H9 (cell line): Measurements from ENCODE around the gene CPNE7. TPM values are rescaled to one million over a fixed set of nuclear protein-coding genes. Genes with fewer than 3 reads are reported as not detected.

ENCODE experiments used
- DNase-seq: peaks from one replicate; pipeline ENCODE4 v3.0.0-alpha.2; 2017
- H2AFZ ChIP-seq: one replicate; pipeline ENCODE4 v1.6.1; 2013; ENCODE audit warnings: mild to moderate bottlenecking, low read length, control low read depth, moderate library complexity
- H2AK5ac ChIP-seq: 2 replicates; pipeline ENCODE4 v1.6.1; 2013; ENCODE audit warnings: low read length, control low read depth, mixed read lengths; ENCODE audit not compliant: insufficient read length
- H2BK120ac ChIP-seq: one replicate; pipeline ENCODE4 v1.6.1; 2013; ENCODE audit warnings: low read depth, mild to moderate bottlenecking, low read length, control low read depth, inconsistent platforms; ENCODE audit not compliant: poor library complexity, severe bottlenecking
- H2BK12ac ChIP-seq: 2 replicates; pipeline ENCODE4 v1.6.1; 2013; ENCODE audit warnings: low read length, control low read depth, mixed read lengths, low read depth; ENCODE audit not compliant: insufficient read length
- H2BK15ac ChIP-seq: 2 replicates; pipeline ENCODE4 v1.6.1; 2013; ENCODE audit warnings: low read depth, low read length, control low read depth
- H2BK20ac ChIP-seq: one replicate; pipeline ENCODE4 v1.6.1; 2013; ENCODE audit warnings: low read depth, mild to moderate bottlenecking, low read length, control low read depth, inconsistent platforms; ENCODE audit not compliant: poor library complexity, severe bottlenecking
- H2BK5ac ChIP-seq: 2 replicates; pipeline ENCODE4 v1.6.1; 2013; ENCODE audit warnings: low read length, control low read depth, mixed read lengths; ENCODE audit not compliant: insufficient read length
- H3K14ac ChIP-seq: 2 replicates; pipeline ENCODE4 v1.6.1; 2013; ENCODE audit warnings: low read length, control low read depth; ENCODE audit not compliant: insufficient read depth
- H3K18ac ChIP-seq: 2 replicates; pipeline ENCODE4 v1.6.1; 2013; ENCODE audit warnings: low read depth, mild to moderate bottlenecking, mixed read lengths, low read length, control low read depth; ENCODE audit not compliant: insufficient read length
- H3K23ac ChIP-seq: 2 replicates; pipeline ENCODE4 v1.6.1; 2013; ENCODE audit warnings: low read length, control low read depth, mixed read lengths, low read depth; ENCODE audit not compliant: insufficient read length
- H3K23me2 ChIP-seq: 2 replicates; pipeline ENCODE4 v1.6.1; 2013; ENCODE audit warnings: low read depth, mild to moderate bottlenecking, mixed read lengths, low read length, control low read depth; ENCODE audit not compliant: insufficient read length, poor library complexity, severe bottlenecking
- H3K27ac ChIP-seq: 2 replicates; pipeline ENCODE4 v1.5.1; 2013; ENCODE audit warnings: low read length, control low read depth, mixed read lengths, low read depth; ENCODE audit not compliant: insufficient read length
- H3K27me3 ChIP-seq: 2 replicates; pipeline ENCODE4 v1.6.1; 2013; ENCODE audit warnings: low read length, control low read depth, inconsistent platforms; ENCODE audit not compliant: insufficient read depth
- H3K4ac ChIP-seq: 2 replicates; pipeline ENCODE4 v1.6.1; 2013; ENCODE audit warnings: low read depth, mild to moderate bottlenecking, control low read depth, inconsistent platforms, low read length, moderate library complexity
- H3K4me1 ChIP-seq: 2 replicates; pipeline ENCODE4 v1.6.1; 2013; ENCODE audit warnings: low read length, control low read depth, inconsistent platforms; ENCODE audit not compliant: insufficient read depth
- H3K4me2 ChIP-seq: 2 replicates; pipeline ENCODE4 v1.6.1; 2013; ENCODE audit warnings: low read length, control low read depth, mixed read lengths; ENCODE audit not compliant: insufficient read length, insufficient read depth
- H3K56ac ChIP-seq: 2 replicates; pipeline ENCODE4 v1.6.1; 2013; ENCODE audit warnings: low read depth, mild to moderate bottlenecking, mixed read lengths, low read length, control low read depth; ENCODE audit not compliant: insufficient read length
- H3K79me1 ChIP-seq: 2 replicates; pipeline ENCODE4 v1.6.1; 2013; ENCODE audit warnings: low read depth, mild to moderate bottlenecking, moderate library complexity, low read length, control low read depth, inconsistent platforms; ENCODE audit not compliant: insufficient read depth, poor library complexity, severe bottlenecking
- H3K79me2 ChIP-seq: 2 replicates; pipeline ENCODE4 v1.6.1; 2013; ENCODE audit warnings: low read length, control low read depth, inconsistent platforms; ENCODE audit not compliant: insufficient read depth
- H3K9ac ChIP-seq: 2 replicates; pipeline ENCODE4 v1.6.1; 2013; ENCODE audit warnings: low read length, control low read depth, mixed read lengths; ENCODE audit not compliant: insufficient read length; ENCODE audit errors: extremely low read depth
- H3K9me3 ChIP-seq: one replicate; pipeline ENCODE4 v1.6.1; 2013; ENCODE audit warnings: low read depth, low read length, inconsistent platforms; ENCODE audit not compliant: control insufficient read depth
- H3T11ph ChIP-seq: one replicate; pipeline ENCODE4 v1.6.1; 2013; ENCODE audit warnings: mild to moderate bottlenecking, low read length, control low read depth, inconsistent platforms
- H4K20me1 ChIP-seq: one replicate; pipeline ENCODE4 v1.6.1; 2013; ENCODE audit not compliant: control insufficient read depth, insufficient read length, insufficient read depth
- H4K5ac ChIP-seq: 2 replicates; pipeline ENCODE4 v1.6.1; 2013; ENCODE audit warnings: low read depth, mild to moderate bottlenecking, mixed read lengths, low read length, control low read depth; ENCODE audit not compliant: insufficient read length
- H4K8ac ChIP-seq: replicated peaks from 2 replicates; pipeline ENCODE4 v1.6.1; 2013; ENCODE audit warnings: low read length, control low read depth, mixed read lengths, low read depth; ENCODE audit not compliant: insufficient read length
- H4K91ac ChIP-seq: 2 replicates; pipeline ENCODE4 v1.6.1; 2013; ENCODE audit warnings: low read depth, mild to moderate bottlenecking, moderate library complexity, mixed read lengths, low read length, control low read depth; ENCODE audit not compliant: insufficient read length
- H3K27ac Mint-ChIP-seq, 3 experiments: 2 replicates in 2 of 3; 3 replicates in 1 of 3; pipeline ENCODE4 v1.8.0; 2020 to 2021; ENCODE audit warnings: mixed read lengths in 3 of 3, mild to moderate bottlenecking in 1 of 3, moderate library complexity in 1 of 3
- H3K27me3 Mint-ChIP-seq: 2 replicates; pipeline ENCODE4 v1.8.0; 2021; ENCODE audit warnings: low read depth, mild to moderate bottlenecking, moderate library complexity, mixed read lengths
- H3K36me3 Mint-ChIP-seq, 3 experiments: 2 replicates in 2 of 3; 3 replicates in 1 of 3; pipeline ENCODE4 v1.8.0; 2020 to 2021; ENCODE audit warnings: low read depth in 3 of 3, mixed read lengths in 3 of 3; ENCODE audit not compliant: insufficient read depth in 1 of 3
- H3K4me1 Mint-ChIP-seq, 2 experiments: 2 replicates each; pipeline ENCODE4 v1.8.0; 2020; ENCODE audit warnings: mixed read lengths in 2 of 2
- H3K4me3 Mint-ChIP-seq, 2 experiments: 2 replicates in 1 of 2; 3 replicates in 1 of 2; pipeline ENCODE4 v1.8.0; 2020 to 2021; ENCODE audit warnings: mild to moderate bottlenecking in 2 of 2, mixed read lengths in 2 of 2, moderate library complexity in 1 of 2
- H3K9me3 Mint-ChIP-seq, 2 experiments: 2 replicates in 1 of 2; 3 replicates in 1 of 2; pipeline ENCODE4 v1.8.0; 2020; ENCODE audit warnings: mild to moderate bottlenecking in 2 of 2, mixed read lengths in 2 of 2, moderate library complexity in 1 of 2
- CTCF ChIP-seq: fragments of 200-600 bp; sonication (generic); conservative IDR thresholded peaks from 3 replicates; pipeline ENCODE4 v1.8.0; 2021; ENCODE audit warnings: antibody characterized with exemption, mild to moderate bottlenecking
- WGBS: extraction: QIAGEN DNeasy Blood & Tissue Kit; methylation state at CpG from one replicate; pipeline ENCODE4 v1.1.7; 2013; ENCODE audit warnings: missing lambda C conversion rate, low lambda C conversion rate, mixed read lengths; ENCODE audit not compliant: insufficient read length; ENCODE audit errors: extremely low coverage; 5-methylcytosine and 5-hydroxymethylcytosine counted together
- total RNA-seq: library from RNA; stranded (reverse); gene quantifications from 2 replicates; pipeline ENCODE4 v1.2.1, GENCODE V29; 2021

The CPNE7 gene
- total RNA-seq, 1 experiment from 2014 or later, result 23.4 TPM

- no peak overlapping the region for H2BK20ac ChIP-seq
- no peak overlapping the region for H3K56ac ChIP-seq
- peaks cover 0 to 2% of the 10 kb centered on the region in 2 experiments; a peak in 2 of 5 replicates for H3K9me3 Mint-ChIP-seq
- H2BK120ac ChIP-seq, result no peak overlapping the region
- no peak overlapping the region for H4K5ac ChIP-seq
- peak overlapping the region in 1 of 2 experiments; percentile 36; a peak in 2 of 5 replicates for H3K4me3 Mint-ChIP-seq
- H3K9me3 ChIP-seq, result no peaks in the 10 kb centered on the region
- no peak overlapping the region for H3T11ph ChIP-seq
- peaks cover 0 to 5% (median 3%) of the 10 kb centered on the region in 3 experiments; a peak in 3 of 7 replicates for H3K36me3 Mint-ChIP-seq
- H3K14ac ChIP-seq, result no peak overlapping the region
- no peaks in the 10 kb centered on the region for H3K27me3 ChIP-seq
- H2BK5ac ChIP-seq, result no peak overlapping the region
- H2BK15ac ChIP-seq, result no peak overlapping the region
- no peak overlapping the region for H4K8ac ChIP-seq
- no peak overlapping the region for H4K91ac ChIP-seq
- no peak overlapping the region for H3K4ac ChIP-seq
- H2BK12ac ChIP-seq, result no peak overlapping the region
- H3K4me2 ChIP-seq, result no peak overlapping the region
- H3K27ac Mint-ChIP-seq, result peak overlapping the region in 1 of 3 experiments; percentile 48; a peak in 1 of 7 replicates
- no peak overlapping the region for H2AK5ac ChIP-seq
- no peak overlapping the region for H3K23ac ChIP-seq
- H3K79me2 ChIP-seq, result no peaks in the 10 kb centered on the region
- no peak overlapping the region for H3K18ac ChIP-seq
- H3K79me1 ChIP-seq, result no peaks in the 10 kb centered on the region
- DNase-seq, result no peak
- no peak overlapping the region for H3K9ac ChIP-seq
- no peaks in the 10 kb centered on the region; the same call in 1 of the 2 replicates for H3K27me3 Mint-ChIP-seq
- no peak for TF ChIP-seq CTCF
- no peaks in the 10 kb centered on the region for H4K20me1 ChIP-seq
- no peak overlapping the region for H2AFZ ChIP-seq
- no peaks in the 10 kb centered on the region for H3K23me2 ChIP-seq
- H3K27ac ChIP-seq, result no peak overlapping the region
- H3K4me1 Mint-ChIP-seq, result peaks cover 6 to 35% of the 10 kb centered on the region in 2 experiments
- no CpG with 5 or more reads among the region's 20 CpGs for WGBS
- no peaks in the 10 kb centered on the region; the same call in 1 of the 2 replicates for H3K4me1 ChIP-seq
These were observed 41.1 kb downstream of the CPNE7 start for GRCh38 chr16:89616623-89617022.
